CD14-positive monocyte (primary cell): ENCODE measurements around the gene LST1. TPM values are rescaled to one million over a fixed set of nuclear protein-coding genes. Genes with fewer than 3 reads are reported as not detected.

Source experiments
- DNase-seq, 3 donors: peaks; one replicate each; pipeline ENCODE4 v3.0.0-alpha.2; 2011 to 2022
- H2AFZ ChIP-seq: 2 replicates; pipeline ENCODE4 v1.6.0; 2012; ENCODE audit warnings: mild to moderate bottlenecking, low read depth, low read length, inconsistent platforms; ENCODE audit not compliant: insufficient read depth, poor library complexity, severe bottlenecking
- H3K27ac ChIP-seq, 2 donors: 1 replicate in 1 of 2; 2 replicates in 1 of 2; pipeline ENCODE4 v1.5.1; 2012 to 2013; ENCODE audit warnings: low read length in 2 of 2, control low read depth in 1 of 2, inconsistent platforms in 1 of 2, low read depth in 1 of 2, mild to moderate bottlenecking in 1 of 2
- H3K27me3 ChIP-seq, 2 donors: one replicate each; pipeline versions ENCODE4 v1.6.0 to v1.6.1; 2011 to 2013; ENCODE audit warnings: low read length in 2 of 2; ENCODE audit not compliant: control insufficient read depth in 2 of 2, insufficient read depth in 2 of 2
- H3K36me3 ChIP-seq, 2 donors: replicated peaks in 1 of 2; 1 replicate in 1 of 2; 2 replicates in 1 of 2; pipeline versions ENCODE4 v1.5.1 to v1.6.1; 2012 to 2013; ENCODE audit warnings: low read length in 2 of 2, control low read depth in 1 of 2, inconsistent platforms in 1 of 2, mild to moderate bottlenecking in 1 of 2; ENCODE audit not compliant: insufficient read depth in 2 of 2, control insufficient read depth in 1 of 2
- H3K4me1 ChIP-seq, 2 donors: 1 replicate in 1 of 2; 2 replicates in 1 of 2; pipeline versions ENCODE4 v1.5.1 to v1.6.1; 2012 to 2013; ENCODE audit warnings: low read length in 2 of 2, control low read depth in 1 of 2, inconsistent platforms in 1 of 2, mild to moderate bottlenecking in 1 of 2, moderate library complexity in 1 of 2; ENCODE audit not compliant: insufficient read depth in 2 of 2, control insufficient read depth in 1 of 2
- H3K4me2 ChIP-seq: replicated peaks from 2 replicates; pipeline ENCODE3; 2012; ENCODE audit warnings: low read length, moderate library complexity, mild to moderate bottlenecking; ENCODE audit not compliant: poor library complexity, severe bottlenecking; ENCODE audit errors: extremely low read depth
- H3K4me3 ChIP-seq, 3 experiments: fragments of 200-600 bp in 1 of 3; sonication (generic) in 1 of 3; replicated peaks in 1 of 3; 1 replicate in 2 of 3; 2 replicates in 1 of 3; pipeline ENCODE4 v1.5.1; 2011 to 2013; ENCODE audit warnings: low read length in 3 of 3, mild to moderate bottlenecking in 3 of 3, control low read depth in 2 of 3, low read depth in 2 of 3, inconsistent platforms in 1 of 3, moderate library complexity in 1 of 3
- H3K79me2 ChIP-seq: 2 replicates; pipeline ENCODE4 v1.6.0; 2012; ENCODE audit warnings: mild to moderate bottlenecking, control low read depth, inconsistent platforms, low read length, moderate library complexity; ENCODE audit not compliant: insufficient read depth
- H3K9ac ChIP-seq: 2 replicates; pipeline ENCODE4 v1.6.0; 2017; ENCODE audit warnings: low read length, mild to moderate bottlenecking; ENCODE audit not compliant: insufficient read depth, poor library complexity, severe bottlenecking
- H3K9me3 ChIP-seq, 2 donors: replicated peaks in 1 of 2; 1 replicate in 1 of 2; 2 replicates in 1 of 2; pipeline versions ENCODE4 v1.5.1 to v1.6.1; 2012 to 2013; ENCODE audit warnings: low read length in 2 of 2, control low read depth in 1 of 2; ENCODE audit not compliant: control insufficient read depth in 1 of 2, insufficient read depth in 1 of 2
- H4K20me1 ChIP-seq: 2 replicates; pipeline ENCODE4 v1.6.0; 2012; ENCODE audit warnings: mild to moderate bottlenecking, low read length, control low read depth, moderate library complexity; ENCODE audit not compliant: insufficient read depth
- H3K27ac Mint-ChIP-seq, 7 donors: one replicate each; pipeline ENCODE4 v1.8.0; 2020; ENCODE audit warnings: mild to moderate bottlenecking in 7 of 7, mixed read lengths in 7 of 7, moderate library complexity in 6 of 7, inconsistent platforms in 2 of 7
- H3K27me3 Mint-ChIP-seq, 3 donors: one replicate each; pipeline ENCODE4 v1.8.0; 2021 to 2022; ENCODE audit warnings: low read depth in 3 of 3, mild to moderate bottlenecking in 3 of 3, mixed read lengths in 3 of 3, moderate library complexity in 3 of 3, inconsistent platforms in 1 of 3
- H3K36me3 Mint-ChIP-seq, 2 donors: one replicate each; pipeline ENCODE4 v1.8.0; 2020; ENCODE audit warnings: mixed read lengths in 2 of 2, inconsistent platforms in 1 of 2, mild to moderate bottlenecking in 1 of 2
- H3K4me1 Mint-ChIP-seq: one replicate; pipeline ENCODE4 v1.8.0; 2020; ENCODE audit warnings: mild to moderate bottlenecking, mixed read lengths
- H3K4me3 Mint-ChIP-seq, 2 donors: one replicate each; pipeline ENCODE4 v1.8.0; 2020; ENCODE audit warnings: mild to moderate bottlenecking in 2 of 2, mixed read lengths in 2 of 2, moderate library complexity in 1 of 2
- H3K9me3 Mint-ChIP-seq, 7 donors: one replicate each; pipeline ENCODE4 v1.8.0; 2020 to 2022; ENCODE audit warnings: mixed read lengths in 7 of 7, mild to moderate bottlenecking in 6 of 7, moderate library complexity in 6 of 7, inconsistent platforms in 2 of 7
- WGBS: methylation state at CpG from one replicate; pipeline ENCODE4 v1.1.5; 2013; ENCODE audit warnings: missing lambda C conversion rate; ENCODE audit not compliant: insufficient coverage; 5-methylcytosine and 5-hydroxymethylcytosine counted together
- intact Hi-C, 2 donors: fragments of 100-400 bp; cut with micrococcal nuclease; formaldehyde crosslinking; loops; one replicate each; pipeline versions ENCODE4 v1.15.0 to v1.15.1; 2023
- polyA plus RNA-seq, 3 donors: library from polyadenylated mRNA; depleted of rRNA in 1 of 3; unstranded in 2 of 3; stranded (reverse) in 1 of 3; fragments of 300-500 nt in 2 of 3; fragments of >200 nt in 1 of 3; fragmentation: Illumina TruSeq in 2 of 3; gene quantifications; 1 replicate in 2 of 3; 2 replicates in 1 of 3; pipeline ENCODE4 v1.2.3, GENCODE V29; 2012 to 2021
- TF ChIP-seq, protein P1 (sequence below): fragments of 200-600 bp; IDR thresholded peaks from one replicate; pipeline ENCODE4 v1.8.0; 2022; ENCODE audit warnings: antibody characterized with exemption, mild to moderate bottlenecking

Gene LST1
- polyA plus RNA-seq, 3 donors = 1,103 to 1,584 (median 1,202) TPM

DNA sequence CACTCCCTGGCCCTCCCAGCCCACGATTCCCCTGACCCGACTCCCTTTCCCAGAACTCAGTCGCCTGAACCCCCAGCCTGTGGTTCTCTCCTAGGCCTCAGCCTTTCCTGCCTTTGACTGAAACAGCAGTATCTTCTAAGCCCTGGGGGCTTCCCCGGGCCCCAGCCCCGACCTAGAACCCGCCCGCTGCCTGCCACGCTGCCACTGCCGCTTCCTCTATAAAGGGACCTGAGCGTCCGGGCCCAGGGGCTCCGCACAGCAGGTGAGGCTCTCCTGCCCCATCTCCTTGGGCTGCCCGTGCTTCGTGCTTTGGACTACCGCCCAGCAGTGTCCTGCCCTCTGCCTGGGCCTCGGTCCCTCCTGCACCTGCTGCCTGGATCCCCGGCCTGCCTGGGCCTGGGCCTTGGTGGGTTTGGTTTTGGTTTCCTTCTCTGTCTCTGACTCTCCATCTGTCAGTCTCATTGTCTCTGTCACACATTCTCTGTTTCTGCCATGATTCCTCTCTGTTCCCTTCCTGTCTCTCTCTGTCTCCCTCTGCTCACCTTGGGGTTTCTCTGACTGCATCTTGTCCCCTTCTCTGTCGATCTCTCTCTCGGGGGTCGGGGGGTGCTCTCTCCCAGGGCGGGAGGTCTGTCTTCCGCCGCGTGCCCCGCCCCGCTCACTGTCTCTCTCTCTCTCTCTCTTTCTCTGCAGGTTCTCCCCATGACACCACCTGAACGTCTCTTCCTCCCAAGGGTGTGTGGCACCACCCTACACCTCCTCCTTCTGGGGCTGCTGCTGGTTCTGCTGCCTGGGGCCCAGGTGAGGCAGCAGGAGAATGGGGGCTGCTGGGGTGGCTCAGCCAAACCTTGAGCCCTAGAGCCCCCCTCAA is 13.8 kb upstream of the LST1 start, which contains the start of gene LTA:
Gene LTA (plus strand): TSS at position 249 of the 871 bp plus-strand sequence. CDS start 454 bp downstream, at position 703.
- WGBS = 77% methylated on average over 18 of the region's 27 CpGs
- Histone ChIP-seq H3K4me3 (no peak within 1 kb of the TSS), H3K4me1 (peaks cover 54 to 58% of the 10 kb centered on the region in 2 donors), H2AFZ (no peak within 1 kb of the TSS), H3K9me3 (no peaks in the 10 kb centered on the region), H3K9ac (no peak within 1 kb of the TSS), H3K4me2 (no peak within 1 kb of the TSS), H3K36me3 (peaks cover 5 to 7% of the 10 kb centered on the region in 2 donors), H3K27ac (no peak within 1 kb of the TSS), H3K79me2 (peaks cover 21% of the 10 kb centered on the region), H3K27me3 (no peaks in the 10 kb centered on the region), H4K20me1 (peaks cover 17% of the 10 kb centered on the region)
- Mint-ChIP-seq H3K9me3 (peaks cover 0 to 3% (median 0%) of the 10 kb centered on the region in 7 donors), H3K4me1 (peaks cover 72% of the 10 kb centered on the region), H3K27ac (peak within 1 kb of the TSS in 4 of 7 donors; percentile 0 to 90 (median 69)), H3K36me3 (peaks cover 15 to 16% of the 10 kb centered on the region in 2 donors), H3K4me3 (peak within 1 kb of the TSS in 1 of 2 donors; percentile 65), H3K27me3 (peaks cover 1 to 5% (median 3%) of the 10 kb centered on the region in 3 donors)
- TF ChIP-seq, protein P1, sequence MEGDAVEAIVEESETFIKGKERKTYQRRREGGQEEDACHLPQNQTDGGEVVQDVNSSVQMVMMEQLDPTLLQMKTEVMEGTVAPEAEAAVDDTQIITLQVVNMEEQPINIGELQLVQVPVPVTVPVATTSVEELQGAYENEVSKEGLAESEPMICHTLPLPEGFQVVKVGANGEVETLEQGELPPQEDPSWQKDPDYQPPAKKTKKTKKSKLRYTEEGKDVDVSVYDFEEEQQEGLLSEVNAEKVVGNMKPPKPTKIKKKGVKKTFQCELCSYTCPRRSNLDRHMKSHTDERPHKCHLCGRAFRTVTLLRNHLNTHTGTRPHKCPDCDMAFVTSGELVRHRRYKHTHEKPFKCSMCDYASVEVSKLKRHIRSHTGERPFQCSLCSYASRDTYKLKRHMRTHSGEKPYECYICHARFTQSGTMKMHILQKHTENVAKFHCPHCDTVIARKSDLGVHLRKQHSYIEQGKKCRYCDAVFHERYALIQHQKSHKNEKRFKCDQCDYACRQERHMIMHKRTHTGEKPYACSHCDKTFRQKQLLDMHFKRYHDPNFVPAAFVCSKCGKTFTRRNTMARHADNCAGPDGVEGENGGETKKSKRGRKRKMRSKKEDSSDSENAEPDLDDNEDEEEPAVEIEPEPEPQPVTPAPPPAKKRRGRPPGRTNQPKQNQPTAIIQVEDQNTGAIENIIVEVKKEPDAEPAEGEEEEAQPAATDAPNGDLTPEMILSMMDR = no peak
- no peak for DNase-seq
- intact Hi-C loops = no loop called here

DNA sequence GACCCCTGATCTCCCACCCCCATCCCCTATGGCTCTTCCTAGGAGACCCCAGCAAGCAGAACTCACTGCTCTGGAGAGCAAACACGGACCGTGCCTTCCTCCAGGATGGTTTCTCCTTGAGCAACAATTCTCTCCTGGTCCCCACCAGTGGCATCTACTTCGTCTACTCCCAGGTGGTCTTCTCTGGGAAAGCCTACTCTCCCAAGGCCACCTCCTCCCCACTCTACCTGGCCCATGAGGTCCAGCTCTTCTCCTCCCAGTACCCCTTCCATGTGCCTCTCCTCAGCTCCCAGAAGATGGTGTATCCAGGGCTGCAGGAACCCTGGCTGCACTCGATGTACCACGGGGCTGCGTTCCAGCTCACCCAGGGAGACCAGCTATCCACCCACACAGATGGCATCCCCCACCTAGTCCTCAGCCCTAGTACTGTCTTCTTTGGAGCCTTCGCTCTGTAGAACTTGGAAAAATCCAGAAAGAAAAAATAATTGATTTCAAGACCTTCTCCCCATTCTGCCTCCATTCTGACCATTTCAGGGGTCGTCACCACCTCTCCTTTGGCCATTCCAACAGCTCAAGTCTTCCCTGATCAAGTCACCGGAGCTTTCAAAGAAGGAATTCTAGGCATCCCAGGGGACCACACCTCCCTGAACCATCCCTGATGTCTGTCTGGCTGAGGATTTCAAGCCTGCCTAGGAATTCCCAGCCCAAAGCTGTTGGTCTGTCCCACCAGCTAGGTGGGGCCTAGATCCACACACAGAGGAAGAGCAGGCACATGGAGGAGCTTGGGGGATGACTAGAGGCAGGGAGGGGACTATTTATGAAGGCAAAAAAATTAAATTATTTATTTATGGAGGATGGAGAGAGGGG is 12.6 kb upstream of the LST1 start:
- intact Hi-C loops = no loop called here

More for the DNA sequence above, 12.6 kb upstream of the LST1 start:
- Histone ChIP-seq H3K27me3 (no peaks in the 10 kb centered on the region), H3K4me1 (peaks cover 52 to 57% of the 10 kb centered on the region in 2 donors), H3K4me3 (no peak overlapping the region), H3K9me3 (no peaks in the 10 kb centered on the region), H3K4me2 (no peak overlapping the region), H2AFZ (no peak overlapping the region), H4K20me1 (peaks cover 29% of the 10 kb centered on the region), H3K9ac (no peak overlapping the region), H3K79me2 (peaks cover 29% of the 10 kb centered on the region), H3K27ac (no peak overlapping the region), H3K36me3 (peaks cover 15 to 19% of the 10 kb centered on the region in 2 donors)
- DNase-seq = no peak
- H3K4me3 Mint-ChIP-seq = peak overlapping the region in 1 of 2 donors; percentile 32
- peaks cover 24 to 26% of the 10 kb centered on the region in 2 donors for H3K36me3 Mint-ChIP-seq
- TF ChIP-seq, protein P1 = no peak
- H3K9me3 Mint-ChIP-seq = peaks cover 0 to 3% (median 0%) of the 10 kb centered on the region in 7 donors
- H3K27ac Mint-ChIP-seq = peak overlapping the region in 3 of 7 donors; percentile 10 to 90 (median 83)
- peaks cover 1 to 5% (median 3%) of the 10 kb centered on the region in 3 donors for H3K27me3 Mint-ChIP-seq
- 99% methylated on average over 7 of the region's 9 CpGs for WGBS
- H3K4me1 Mint-ChIP-seq = peaks cover 69% of the 10 kb centered on the region
